Activated naive CD4-positive, alpha-beta T cell treated with anti-CD3 and anti-CD28 coated beads, Interleukin-2, amount 50 U/mL, for 72 hours (primary cell): Measurements from ENCODE around the gene TOP3A. TPM values are rescaled to one million over a fixed set of nuclear protein-coding genes. Genes with fewer than 3 reads are reported as not detected.

Experiments
- ATAC-seq, 2 donors: fragments of 150-1000 bp; cut with Tn5 transposase; 2 replicates each; pipeline ENCODE4 v1.10.0; 2021; ENCODE audit warnings: mild to moderate bottlenecking in 2 of 2, moderate library complexity in 2 of 2
- DNase-seq, 2 donors: peaks; one replicate each; pipeline ENCODE4 v3.0.0; 2021 to 2022; ENCODE audit warnings: low spot score in 2 of 2
- H3K27ac Mint-ChIP-seq, 2 donors: one replicate each; pipeline ENCODE4 v1.8.0; 2022; ENCODE audit warnings: mild to moderate bottlenecking in 2 of 2, mixed read lengths in 2 of 2
- H3K36me3 Mint-ChIP-seq, 2 donors: one replicate each; pipeline ENCODE4 v1.8.0; 2022; ENCODE audit warnings: mixed read lengths in 2 of 2
- H3K9me3 Mint-ChIP-seq, 2 donors: one replicate each; pipeline ENCODE4 v1.8.0; 2022; ENCODE audit warnings: mixed read lengths in 2 of 2
- total RNA-seq, 2 donors: library from RNA; stranded (reverse); gene quantifications; one replicate each; pipeline ENCODE4 v1.2.3, GENCODE V29; 2022

The TOP3A gene
- total RNA-seq, 2 donors from 2014 or later: 78.3 to 97.4 TPM

- Mint-ChIP-seq H3K9me3 (no peaks in the 10 kb centered on the region), H3K36me3 (no peaks in the 10 kb centered on the region), H3K27ac (peak overlapping the region in 1 of 2 donors; percentile 29)
- no peak for ATAC-seq
- DNase-seq: no peak
Observed at GRCh38 chr17:18233803-18234518, 80.8 kb downstream of the TOP3A start.

- ATAC-seq: no peak
Observed at GRCh38 chr17:18231164-18231563, 83.6 kb downstream of the TOP3A start.

GRCh38 chr17:18230288-18231141 lies 84.3 kb downstream of the TOP3A start:
- DNase-seq (no peak), ATAC-seq (no peak)
- H3K36me3 Mint-ChIP-seq: peaks cover 0 to 7% of the 10 kb centered on the region in 2 donors
- H3K9me3 Mint-ChIP-seq: no peaks in the 10 kb centered on the region
- no peak overlapping the region for H3K27ac Mint-ChIP-seq

More at GRCh38 chr17:18231164-18231563, 83.6 kb downstream of the TOP3A start:
- Mint-ChIP-seq H3K27ac (no peak overlapping the region), H3K9me3 (no peaks in the 10 kb centered on the region), H3K36me3 (peaks cover 0 to 3% of the 10 kb centered on the region in 2 donors)
- no peak for DNase-seq

- ATAC-seq (no peak), DNase-seq (no peak)
- Mint-ChIP-seq H3K9me3 (no peaks in the 10 kb centered on the region), H3K36me3 (peaks cover 0 to 7% of the 10 kb centered on the region in 2 donors), H3K27ac (no peak overlapping the region)
Observed at GRCh38 chr17:18229771-18230170, 85.0 kb downstream of the TOP3A start.

- Mint-ChIP-seq H3K9me3 (no peaks in the 10 kb centered on the region), H3K36me3 (peaks cover 0 to 7% of the 10 kb centered on the region in 2 donors), H3K27ac (no peak overlapping the region)
- no peak for DNase-seq
- ATAC-seq: no peak
Observed at GRCh38 chr17:18229254-18229653, 85.5 kb downstream of the TOP3A start.

- Mint-ChIP-seq H3K27ac (no peak overlapping the region), H3K9me3 (no peaks in the 10 kb centered on the region), H3K36me3 (peaks cover 0 to 7% of the 10 kb centered on the region in 2 donors)
- no peak for DNase-seq
- ATAC-seq: no peak
Observed at GRCh38 chr17:18228176-18228682, 86.6 kb downstream of the TOP3A start.

GRCh38 chr17:18227635-18228034 lies 87.2 kb downstream of the TOP3A start:
- no peak for DNase-seq
- H3K36me3 Mint-ChIP-seq: peaks cover 0 to 7% of the 10 kb centered on the region in 2 donors
- no peaks in the 10 kb centered on the region for H3K9me3 Mint-ChIP-seq
- no peak for ATAC-seq
- H3K27ac Mint-ChIP-seq: no peak overlapping the region

GRCh38 chr17:18226284-18226945 lies 88.4 kb downstream of the TOP3A start:
- DNase-seq (no peak), ATAC-seq (no peak)
- H3K36me3 Mint-ChIP-seq: peaks cover 0 to 7% of the 10 kb centered on the region in 2 donors
- no peaks in the 10 kb centered on the region for H3K9me3 Mint-ChIP-seq
- peak overlapping the region; percentile 79 to 84 for H3K27ac Mint-ChIP-seq

- ATAC-seq (peak in 1 of 2 donors; percentile 56), DNase-seq (no peak)
- Mint-ChIP-seq H3K36me3 (peaks cover 0 to 7% of the 10 kb centered on the region in 2 donors), H3K9me3 (no peaks in the 10 kb centered on the region), H3K27ac (peak overlapping the region; percentile 79 to 84)
Observed at GRCh38 chr17:18225642-18226283, 89.0 kb downstream of the TOP3A start.

GRCh38 chr17:18225121-18225641 lies 89.6 kb downstream of the TOP3A start, which contains the start of gene LLGL1:
LLGL1 (plus strand) TSS chr17:18225635; CDS start chr17:18225683, 48 bp downstream.
- Mint-ChIP-seq H3K36me3 (peaks cover 0 to 7% of the 10 kb centered on the region in 2 donors), H3K9me3 (no peaks in the 10 kb centered on the region), H3K27ac (peak within 1 kb of the TSS; percentile 79 to 84)
- DNase-seq (peak; percentile 94 to 98), ATAC-seq (peak; percentile 95 to 96)

GRCh38 chr17:18224387-18225120 lies 90.2 kb downstream of the TOP3A start:
- DNase-seq (no peak), ATAC-seq (no peak)
- H3K27ac Mint-ChIP-seq: peak overlapping the region in 1 of 2 donors; percentile 55
- H3K9me3 Mint-ChIP-seq: no peaks in the 10 kb centered on the region
- H3K36me3 Mint-ChIP-seq: peaks cover 0 to 7% of the 10 kb centered on the region in 2 donors

- ATAC-seq: no peak
- H3K9me3 Mint-ChIP-seq: no peaks in the 10 kb centered on the region
- peaks cover 0 to 7% of the 10 kb centered on the region in 2 donors for H3K36me3 Mint-ChIP-seq
- no peak overlapping the region for H3K27ac Mint-ChIP-seq
- no peak for DNase-seq
Observed at GRCh38 chr17:18224053-18224386, 90.8 kb downstream of the TOP3A start.
